B cell (primary cell): ENCODE measurements around the gene LRP4. TPM values are rescaled to one million over a fixed set of nuclear protein-coding genes. Genes with fewer than 3 reads are reported as not detected.

ENCODE experiments used
- ATAC-seq: fragments of 200-7000 bp; cut with Tn5 transposase; one replicate; pipeline ENCODE4 v1.10.0; 2021; ENCODE audit warnings: low read depth, mild to moderate bottlenecking, moderate number of reproducible peaks, moderate library complexity
- CTCF ChIA-PET: fragments of 350-600 bp; sonication (Branson Sonifier 250); formaldehyde crosslinking; loops from one replicate; lab custom pipeline; 2021; ENCODE audit warnings: antibody characterized with exemption, inconsistent platforms; lab: Charles Lee
- POLR2A ChIA-PET: fragments of 350-600 bp; sonication (Branson Sonifier 250); formaldehyde crosslinking; loops from one replicate; lab custom pipeline; 2021; ENCODE audit warnings: antibody characterized with exemption; lab: Charles Lee
- DNase-seq: peaks from one replicate; pipeline ENCODE4 v3.0.0; 2013
- H2AFZ ChIP-seq: 2 replicates; pipeline ENCODE4 v1.6.1; 2012; ENCODE audit warnings: mild to moderate bottlenecking, low read depth, low read length; ENCODE audit not compliant: insufficient read depth, poor library complexity, severe bottlenecking
- H3K27ac ChIP-seq, 2 donors: 1 replicate in 1 of 2; 2 replicates in 1 of 2; pipeline ENCODE4 v1.5.1; 2012 to 2013; ENCODE audit warnings: low read length in 2 of 2, mild to moderate bottlenecking in 2 of 2, moderate library complexity in 1 of 2
- H3K27me3 ChIP-seq, 4 experiments: fragments of 200-600 bp in 1 of 4; sonication (generic) in 1 of 4; replicated peaks in 1 of 4; 1 replicate in 2 of 4; 2 replicates in 2 of 4; pipeline versions ENCODE4 v1.6.1 to v1.7.0; 2013 to 2016; ENCODE audit warnings: low read length in 3 of 4, mild to moderate bottlenecking in 2 of 4, mixed read lengths in 1 of 4, moderate library complexity in 1 of 4; ENCODE audit not compliant: insufficient read depth in 4 of 4, control insufficient read depth in 3 of 4; ENCODE audit errors: control extremely low read depth in 1 of 4
- H3K36me3 ChIP-seq, 2 experiments: replicated peaks in 1 of 2; 1 replicate in 1 of 2; 2 replicates in 1 of 2; pipeline versions ENCODE4 v1.6.1 to v1.7.1; 2013; ENCODE audit warnings: low read length in 1 of 2; ENCODE audit not compliant: insufficient read depth in 2 of 2, control insufficient read depth in 1 of 2; ENCODE audit errors: control extremely low read depth in 1 of 2, extremely low read depth in 1 of 2
- H3K4me1 ChIP-seq, 2 donors: fragments of 200-600 bp in 1 of 2; sonication (generic) in 1 of 2; 1 replicate in 1 of 2; 2 replicates in 1 of 2; pipeline versions ENCODE4 v1.5.1 to v1.6.1; 2013 to 2017; ENCODE audit warnings: low read length in 2 of 2; ENCODE audit not compliant: control insufficient read depth in 2 of 2, insufficient read depth in 2 of 2
- H3K4me2 ChIP-seq: replicated peaks from 2 replicates; pipeline ENCODE3; 2012; ENCODE audit warnings: mild to moderate bottlenecking, low read depth, low read length; ENCODE audit not compliant: poor library complexity, severe bottlenecking
- H3K4me3 ChIP-seq, 5 experiments: fragments of 200-600 bp in 1 of 5; sonication (generic) in 1 of 5; 1 replicate in 3 of 5; 2 replicates in 2 of 5; pipeline versions ENCODE4 v1.5.1 to v1.7.0; 2011 to 2016; ENCODE audit warnings: low read length in 4 of 5, mild to moderate bottlenecking in 4 of 5, low read depth in 2 of 5, control low read depth in 1 of 5, moderate library complexity in 1 of 5; ENCODE audit not compliant: insufficient read depth in 1 of 5; ENCODE audit errors: control extremely low read depth in 1 of 5, extremely low read depth in 1 of 5
- H3K79me2 ChIP-seq: fragments of 200-600 bp; sonication (generic); one replicate; pipeline ENCODE4 v1.6.0; 2016; ENCODE audit warnings: low read length; ENCODE audit not compliant: control insufficient read depth, insufficient read depth
- H3K9ac ChIP-seq: fragments of 200-600 bp; sonication (generic); 2 replicates; pipeline ENCODE4 v1.6.1; 2017; ENCODE audit warnings: mild to moderate bottlenecking, low read length, moderate library complexity
- H3K9me3 ChIP-seq, 3 donors: one replicate each; pipeline versions ENCODE4 v1.6.1 to v1.7.1; 2013; ENCODE audit warnings: low read length in 2 of 3; ENCODE audit not compliant: control insufficient read depth in 2 of 3, insufficient read depth in 1 of 3; ENCODE audit errors: control extremely low read depth in 1 of 3
- H4K20me1 ChIP-seq: 2 replicates; pipeline ENCODE4 v1.6.0; 2012; ENCODE audit warnings: mild to moderate bottlenecking, low read length; ENCODE audit not compliant: insufficient read depth, control insufficient read depth, poor library complexity, severe bottlenecking
- H3K27ac Mint-ChIP-seq: one replicate; pipeline ENCODE4 v1.8.0; 2021; ENCODE audit warnings: mixed read lengths
- H3K27me3 Mint-ChIP-seq: one replicate; pipeline ENCODE4 v1.8.0; 2021; ENCODE audit warnings: mixed read lengths
- H3K4me1 Mint-ChIP-seq: one replicate; pipeline ENCODE4 v1.8.0; 2021; ENCODE audit warnings: mixed read lengths
- H3K4me3 Mint-ChIP-seq: one replicate; pipeline ENCODE4 v1.8.0; 2021; ENCODE audit warnings: mixed read lengths
- H3K9me3 Mint-ChIP-seq: one replicate; pipeline ENCODE4 v1.8.0; 2022; ENCODE audit warnings: mixed read lengths; ENCODE audit not compliant: insufficient read depth
- EZH2 ChIP-seq: IDR thresholded peaks from 2 replicates; pipeline ENCODE4 v1.6.1; 2012; ENCODE audit warnings: borderline replicate concordance, low read depth, mild to moderate bottlenecking, moderate library complexity, low read length; ENCODE audit not compliant: insufficient read depth, poor library complexity, severe bottlenecking
- WGBS: methylation state at CpG from one replicate; pipeline ENCODE4 v1.1.5; 2013; ENCODE audit warnings: missing lambda C conversion rate; ENCODE audit not compliant: insufficient coverage; 5-methylcytosine and 5-hydroxymethylcytosine counted together
- intact Hi-C: fragments of 100-400 bp; cut with micrococcal nuclease; formaldehyde crosslinking; loops from one replicate; pipeline ENCODE4 v1.10.0; 2022
- polyA plus RNA-seq: library from polyadenylated mRNA; depleted of rRNA; stranded (reverse); fragments of >200 nt; gene quantifications from 2 replicates; pipeline ENCODE4 v1.2.3, GENCODE V29; 2012
- total RNA-seq, 2 donors: library from RNA; stranded (reverse); fragments of 120-200 nt in 1 of 2; gene quantifications; 1 replicate in 1 of 2; 2 replicates in 1 of 2; pipeline versions ENCODE4 v1.2.3 to v1.2.4, GENCODE V29; 2013 to 2022
- TF ChIP-seq, protein P1 (sequence below): fragments of 200-600 bp; IDR thresholded peaks from one replicate; pipeline ENCODE4 v1.8.0; 2022; ENCODE audit warnings: antibody characterized with exemption, mild to moderate bottlenecking

The LRP4 gene
- total and polyA plus RNA-seq, 2 donors (not counting 1 experiment from before 2014, with no cell fraction given) = not detected

- Mint-ChIP-seq H3K27me3 (no peaks in the 10 kb centered on the region), H3K9me3 (no peaks in the 10 kb centered on the region), H3K4me3 (no peak overlapping the region), H3K4me1 (peaks cover 2% of the 10 kb centered on the region), H3K27ac (no peak overlapping the region)
- TF ChIP-seq, protein P1, sequence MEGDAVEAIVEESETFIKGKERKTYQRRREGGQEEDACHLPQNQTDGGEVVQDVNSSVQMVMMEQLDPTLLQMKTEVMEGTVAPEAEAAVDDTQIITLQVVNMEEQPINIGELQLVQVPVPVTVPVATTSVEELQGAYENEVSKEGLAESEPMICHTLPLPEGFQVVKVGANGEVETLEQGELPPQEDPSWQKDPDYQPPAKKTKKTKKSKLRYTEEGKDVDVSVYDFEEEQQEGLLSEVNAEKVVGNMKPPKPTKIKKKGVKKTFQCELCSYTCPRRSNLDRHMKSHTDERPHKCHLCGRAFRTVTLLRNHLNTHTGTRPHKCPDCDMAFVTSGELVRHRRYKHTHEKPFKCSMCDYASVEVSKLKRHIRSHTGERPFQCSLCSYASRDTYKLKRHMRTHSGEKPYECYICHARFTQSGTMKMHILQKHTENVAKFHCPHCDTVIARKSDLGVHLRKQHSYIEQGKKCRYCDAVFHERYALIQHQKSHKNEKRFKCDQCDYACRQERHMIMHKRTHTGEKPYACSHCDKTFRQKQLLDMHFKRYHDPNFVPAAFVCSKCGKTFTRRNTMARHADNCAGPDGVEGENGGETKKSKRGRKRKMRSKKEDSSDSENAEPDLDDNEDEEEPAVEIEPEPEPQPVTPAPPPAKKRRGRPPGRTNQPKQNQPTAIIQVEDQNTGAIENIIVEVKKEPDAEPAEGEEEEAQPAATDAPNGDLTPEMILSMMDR = no peak
- TF ChIP-seq EZH2 = no peak
- Histone ChIP-seq H3K36me3 (peaks cover 0 to 2% of the 10 kb centered on the region in 2 experiments), H3K9me3 (no peaks in the 10 kb centered on the region), H3K79me2 (no peaks in the 10 kb centered on the region), H3K4me3 (no peak overlapping the region), H3K9ac (no peak overlapping the region), H3K27me3 (no peaks in the 10 kb centered on the region), H2AFZ (no peak overlapping the region), H4K20me1 (no peaks in the 10 kb centered on the region), H3K4me1 (no peaks in the 10 kb centered on the region), H3K27ac (no peak overlapping the region), H3K4me2 (no peak overlapping the region)
- WGBS = no CpG with 5 or more reads among the region's 1 CpG
- intact Hi-C loops = no loop called here
- ChIA-PET POLR2A (no interaction called here), CTCF (no interaction called here)
- no peak for DNase-seq
- ATAC-seq = no peak
Measured at GRCh38 chr11:46951864-46952263, 33.5 kb upstream of the LRP4 start.

GRCh38 chr11:46949297-46949696 is 30.9 kb upstream of the LRP4 start:
- intact Hi-C loops = no loop called here
- no peak overlapping the region for H3K4me3 Mint-ChIP-seq
- H3K36me3 ChIP-seq = peaks cover 0 to 2% of the 10 kb centered on the region in 2 experiments
- H3K4me1 ChIP-seq = no peaks in the 10 kb centered on the region
- H3K4me1 Mint-ChIP-seq = peaks cover 2% of the 10 kb centered on the region
- no peak overlapping the region for H3K27ac ChIP-seq
- TF ChIP-seq, protein P1 = no peak
- no peak for TF ChIP-seq EZH2
- H3K27me3 Mint-ChIP-seq = no peaks in the 10 kb centered on the region
- no peaks in the 10 kb centered on the region for H3K9me3 ChIP-seq
- CTCF ChIA-PET = no interaction called here
- DNase-seq = no peak
- WGBS = no CpG with 5 or more reads among the region's 1 CpG
- ATAC-seq = no peak
- no peak overlapping the region for H3K9ac ChIP-seq
- POLR2A ChIA-PET = no interaction called here
- no peaks in the 10 kb centered on the region for H4K20me1 ChIP-seq
- no peaks in the 10 kb centered on the region for H3K27me3 ChIP-seq
- H3K4me2 ChIP-seq = no peak overlapping the region
- no peaks in the 10 kb centered on the region for H3K79me2 ChIP-seq
- no peak overlapping the region for H3K27ac Mint-ChIP-seq
- no peak overlapping the region for H2AFZ ChIP-seq
- H3K9me3 Mint-ChIP-seq = no peaks in the 10 kb centered on the region
- H3K4me3 ChIP-seq = no peak overlapping the region
